GM19035 (cell line): Measurements from ENCODE around the gene DHH.
A peak's percentile ranks its signal among the peaks of the same experiment; 100 is the strongest.
"Not testable (repeated sequence)": the region's sequence is repeated elsewhere in the genome, so short reads cannot be mapped to it uniquely, and the experiment has no call there.

Experiments used
- ATAC-seq: cut with Tn5 transposase; IDR thresholded peaks from one replicate; pipeline ENCODE4 v1.9.1; 2021; ENCODE audit not compliant: unreplicated experiment

DHH gene

DNA sequence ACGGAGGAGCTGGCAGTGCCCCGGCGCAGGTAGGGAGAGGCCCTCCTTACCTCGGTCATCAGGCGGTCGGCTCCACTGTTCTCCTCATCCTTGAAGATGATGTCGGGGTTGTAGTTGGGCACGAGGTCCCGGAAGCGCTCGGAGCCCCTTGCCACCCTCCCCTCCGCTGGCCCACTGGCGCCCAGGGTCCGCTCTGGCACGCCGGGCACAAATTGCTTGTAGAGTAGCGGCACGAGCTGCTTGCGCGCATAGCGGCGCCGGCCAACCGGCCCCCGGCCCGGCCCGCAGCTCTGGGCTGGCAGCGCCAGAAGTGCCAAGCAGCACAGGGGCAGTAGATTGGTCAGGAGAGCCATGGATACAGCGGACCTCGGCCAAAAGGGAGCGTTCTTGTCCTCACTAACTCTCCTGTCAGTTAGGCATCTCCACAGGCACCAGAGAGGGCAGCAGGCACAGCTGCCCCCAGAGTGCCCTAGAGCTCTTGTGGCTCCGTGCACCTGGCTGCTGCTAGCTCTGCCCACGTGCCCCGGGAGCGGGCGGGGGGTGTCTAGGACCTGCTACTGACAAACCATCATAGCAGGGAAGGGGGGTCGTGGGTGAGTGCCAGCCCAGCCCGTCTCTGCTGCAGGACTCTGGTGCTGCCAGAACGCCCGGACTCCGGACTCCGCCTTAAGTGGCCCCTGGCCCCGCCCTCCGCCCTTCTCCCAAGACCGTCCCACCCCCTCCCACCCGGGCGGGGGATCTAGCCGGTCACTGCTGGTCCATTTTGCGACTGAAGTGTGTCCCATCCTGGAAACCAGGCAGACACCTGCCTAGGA is at the start of gene DHH:
Gene DHH, minus strand, starts transcription at position 642 of the 815 bp plus-strand sequence. Its CDS starts 289 bp downstream, at position 353.
- ATAC-seq, result no peak

DNA sequence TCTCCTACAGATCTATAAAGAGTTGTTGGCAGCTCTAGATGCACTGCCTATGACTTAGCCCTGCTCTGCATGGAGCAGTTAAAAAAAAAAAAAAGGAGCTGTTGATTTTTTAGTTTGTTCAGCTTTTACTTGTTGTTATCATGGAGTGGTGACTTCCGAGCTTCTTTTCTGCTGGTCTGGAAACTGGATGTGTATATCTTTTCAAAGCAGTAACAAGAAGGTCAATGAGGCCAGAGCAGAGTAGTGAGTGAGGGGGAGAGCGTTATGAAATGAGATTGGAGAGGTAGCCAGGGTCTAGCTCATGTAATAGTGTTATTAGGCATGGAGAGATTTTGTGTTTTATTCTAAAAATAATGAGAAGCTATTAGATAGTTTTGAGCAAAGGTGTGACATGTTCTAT is 49.8 kb upstream of the DHH start:
- ATAC-seq, result no peak

DNA sequence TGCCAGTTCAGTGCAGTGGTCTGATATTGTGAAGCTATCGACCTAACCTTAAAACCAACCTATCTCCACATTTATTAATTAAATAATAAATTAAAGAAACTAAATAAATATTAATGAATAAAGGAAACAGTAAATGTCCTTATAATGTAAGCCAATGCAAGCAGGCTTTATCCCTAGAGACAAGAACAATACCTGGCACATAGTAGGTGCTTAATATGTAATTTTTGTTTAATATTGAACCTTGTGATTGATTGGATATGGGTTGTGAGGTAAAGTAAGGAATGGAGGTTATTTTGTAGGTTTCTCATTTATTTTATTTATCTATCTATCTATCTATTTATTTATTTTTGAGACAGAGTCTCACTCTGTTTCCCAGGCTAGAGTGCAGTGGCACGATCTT is 44.4 kb upstream of the DHH start:
- no peak for ATAC-seq

DNA sequence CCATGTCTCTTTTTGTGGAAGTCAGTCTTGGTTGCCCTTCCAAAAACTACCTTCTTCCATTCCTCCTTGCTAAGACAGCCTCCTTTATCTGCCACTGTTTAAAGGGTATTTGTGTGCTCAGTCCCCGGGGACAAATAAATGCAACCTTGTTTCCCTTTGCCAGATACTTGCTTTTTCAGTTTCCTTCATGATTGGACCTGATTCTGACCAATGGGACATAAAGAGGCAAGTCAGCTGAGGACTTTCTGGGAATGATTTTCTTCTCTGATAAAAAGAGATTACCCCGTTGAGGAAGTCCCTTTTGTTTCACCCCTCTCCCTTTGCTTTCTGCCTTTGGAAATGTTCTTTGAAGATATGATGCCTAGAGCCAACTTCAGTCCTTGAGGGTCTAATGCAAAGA is 44.0 kb upstream of the DHH start:
- ATAC-seq, result no peak

DNA sequence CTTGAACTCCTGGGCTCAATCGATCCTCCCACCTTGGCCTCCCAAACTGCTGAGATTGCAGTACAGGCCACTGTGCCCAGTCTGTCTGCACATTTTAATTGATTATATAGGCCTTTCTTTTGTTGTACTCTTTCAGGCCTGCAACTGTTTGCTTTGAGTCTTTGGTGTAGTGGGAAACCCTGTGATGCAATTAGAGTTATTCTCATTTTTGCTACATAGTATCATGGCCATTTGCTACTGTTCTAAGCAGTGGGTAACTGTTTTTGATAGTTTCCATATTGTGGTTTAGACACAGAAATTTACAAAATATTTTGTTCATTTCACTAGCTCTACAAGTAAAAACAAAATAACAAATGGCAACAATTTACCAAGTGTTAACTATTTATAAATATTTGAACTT is 42.9 kb upstream of the DHH start:
- ATAC-seq, result no peak

DNA sequence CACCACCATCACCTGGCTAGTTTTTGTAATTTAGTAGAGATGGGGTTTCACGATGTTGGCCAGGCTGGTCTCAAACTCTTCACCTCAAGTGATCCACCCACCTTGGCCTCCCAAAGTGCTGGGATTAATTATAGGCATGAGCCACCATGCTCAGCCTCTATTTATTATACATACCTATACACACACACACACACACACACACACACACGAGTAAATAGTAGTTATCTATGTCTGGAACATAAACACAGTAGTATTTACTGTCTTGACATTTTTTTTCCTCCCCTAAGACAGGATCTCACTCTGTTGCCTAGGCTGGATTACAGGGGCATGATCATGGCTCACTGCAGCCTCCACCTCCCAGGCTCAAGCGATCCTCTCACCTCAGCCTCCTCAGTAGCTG is 42.4 kb upstream of the DHH start:
- not testable (repeated sequence) for ATAC-seq

DNA sequence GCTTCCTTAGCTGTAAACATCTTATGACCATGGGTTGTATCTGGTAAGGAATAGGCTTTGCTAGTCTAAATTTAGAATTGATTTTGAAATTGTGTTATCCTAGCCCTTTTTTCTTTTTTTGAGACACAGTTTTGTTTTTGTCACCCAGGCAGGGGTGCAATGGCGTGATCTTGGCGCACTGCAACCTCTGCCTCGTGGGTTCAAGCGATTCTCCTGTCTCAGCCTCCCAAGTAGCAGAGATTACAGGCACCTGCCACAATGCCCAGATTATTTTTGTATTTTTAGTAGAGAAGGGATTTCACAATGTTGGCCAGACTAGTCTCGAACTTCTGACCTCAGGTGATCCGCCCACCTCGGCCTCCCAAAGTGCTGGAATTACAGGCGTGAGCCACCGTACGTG is 39.0 kb upstream of the DHH start:
- ATAC-seq, result no peak

DNA sequence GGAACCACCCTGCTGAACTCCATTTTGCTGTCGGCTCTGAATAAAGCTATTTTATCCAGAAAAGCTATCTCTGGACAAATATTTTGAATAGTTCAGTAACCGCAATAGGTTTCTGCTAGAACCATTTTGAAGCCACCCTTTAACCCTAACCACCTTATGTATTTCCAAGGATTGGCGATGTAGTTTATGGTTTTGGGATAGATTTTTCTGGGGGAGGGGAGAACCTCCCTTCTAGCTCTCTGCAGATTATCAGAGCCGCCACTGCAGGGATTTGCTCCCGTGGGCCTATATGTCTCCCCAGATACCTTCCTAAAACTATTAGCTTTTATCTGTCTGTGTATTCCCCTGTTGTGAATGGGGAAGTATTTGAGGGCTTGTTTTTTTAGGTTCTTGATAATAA is 38.4 kb upstream of the DHH start:
- no peak for ATAC-seq

DNA sequence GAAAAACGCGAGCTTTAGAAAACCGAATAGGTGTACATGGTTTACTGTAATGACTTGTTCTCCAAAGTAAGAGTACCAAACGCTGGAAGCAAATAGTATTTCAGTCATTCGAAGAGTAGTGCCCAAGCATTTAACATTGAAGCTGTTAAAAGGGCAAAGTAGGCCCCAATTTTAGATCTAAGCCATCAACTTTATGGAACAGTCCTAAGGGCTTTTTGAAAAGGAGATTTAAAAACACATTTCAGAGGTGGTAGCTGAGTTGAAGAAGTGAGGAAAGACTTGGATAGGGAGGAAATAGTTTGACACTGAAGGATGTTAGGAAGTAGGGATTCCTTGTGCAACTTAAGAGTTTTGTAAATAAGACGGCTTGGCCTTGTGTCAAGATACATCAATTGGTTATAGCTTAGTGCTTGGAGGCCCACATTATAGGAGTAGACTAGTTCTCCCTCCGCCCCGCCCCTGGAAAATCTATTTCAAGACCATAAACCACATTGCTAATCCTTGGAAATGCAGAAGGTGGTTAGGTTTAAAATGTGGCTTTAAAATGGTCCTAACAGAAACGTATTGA is 37.4 kb upstream of the DHH start:
- ATAC-seq, result no peak

DNA sequence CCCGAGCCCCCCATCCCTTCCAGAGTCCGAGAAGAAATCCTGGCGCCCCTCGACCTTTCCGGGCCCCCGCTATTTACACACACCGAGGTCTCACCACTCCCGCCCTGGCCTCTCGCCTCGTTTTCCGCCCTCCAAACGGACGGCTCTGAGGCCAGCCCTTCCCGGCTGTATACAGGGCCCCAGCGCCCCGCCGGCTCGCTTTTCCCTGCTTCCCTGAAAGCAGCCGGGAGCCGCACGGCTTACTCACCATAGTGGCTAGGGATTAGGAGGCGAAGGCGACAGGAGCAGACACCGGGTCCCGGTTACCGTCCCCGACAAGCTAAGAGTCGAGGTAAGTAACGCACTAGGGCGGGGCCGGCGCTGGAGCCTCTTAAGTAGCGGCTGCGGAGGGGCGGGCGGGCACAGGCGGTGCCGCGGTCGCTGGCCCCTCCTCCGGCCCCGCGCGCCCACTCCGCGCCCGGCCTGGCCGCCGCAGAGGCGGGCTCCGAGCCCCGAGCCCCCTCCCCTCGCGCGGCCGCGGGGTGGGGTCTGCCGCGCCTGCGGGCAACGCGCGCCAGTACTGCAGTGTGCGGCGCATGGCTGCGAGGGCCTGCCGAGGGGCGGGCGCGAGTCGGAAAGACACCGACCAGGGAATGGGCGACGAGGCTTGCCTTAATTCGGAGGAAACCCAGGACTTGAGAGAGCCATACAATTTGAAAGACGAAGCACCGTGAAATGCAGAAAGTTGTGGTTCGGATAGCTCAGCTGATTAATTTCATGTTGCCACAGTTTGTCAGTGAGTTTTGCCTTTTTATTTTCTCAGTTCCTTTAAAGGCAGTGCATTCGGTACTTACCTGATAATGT is 36.7 kb upstream of the DHH start, which contains the start of gene TUBA1B:
Gene TUBA1B, minus strand, starts transcription at position 345 of the 843 bp plus-strand sequence. Its CDS starts 95 bp downstream, at position 250.
- peak; percentile 62 for ATAC-seq

DNA sequence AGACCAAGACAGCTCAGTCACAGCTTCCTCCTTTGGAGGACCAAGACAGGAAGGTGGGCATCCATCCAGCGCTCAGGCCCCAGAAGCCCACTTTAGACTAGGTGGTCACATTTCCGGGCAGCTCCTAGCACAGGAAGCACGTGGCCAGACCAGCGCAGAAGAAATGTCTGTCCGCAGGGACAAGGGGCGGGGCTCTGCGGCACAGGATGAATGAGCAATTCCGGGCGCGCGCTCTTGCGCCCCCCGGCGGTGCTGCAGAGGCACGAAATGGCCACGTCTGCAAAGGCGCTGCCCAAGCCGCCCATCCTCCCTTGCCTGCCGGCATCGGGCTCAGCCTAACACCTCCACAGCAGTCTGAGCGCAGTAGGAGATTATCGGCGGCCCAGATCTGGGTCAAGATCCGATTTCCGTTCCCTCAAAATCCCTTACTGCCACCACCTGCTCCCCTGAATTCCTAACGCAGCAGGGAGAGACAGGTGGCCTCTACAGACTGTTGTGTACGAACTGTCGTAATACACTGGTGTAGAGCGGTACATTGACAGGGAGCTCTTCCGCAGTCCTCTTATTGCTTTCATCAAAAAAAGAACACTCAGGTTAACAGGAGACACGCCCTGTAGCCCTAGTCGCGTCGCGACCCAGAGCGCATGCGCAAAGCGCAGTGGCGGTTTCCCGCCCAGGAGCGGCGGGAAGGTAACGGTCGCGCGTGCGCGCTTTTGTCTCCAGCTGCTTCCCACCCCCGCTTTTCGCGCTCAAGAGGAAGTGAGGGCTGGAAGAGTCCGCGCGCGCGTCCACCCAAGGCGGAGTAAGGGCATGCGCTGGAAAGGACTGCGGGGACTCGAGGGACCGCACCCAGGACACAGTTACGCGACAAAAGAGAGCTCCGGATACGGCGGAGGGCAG is 35.8 kb upstream of the DHH start:
- ATAC-seq, result peak; percentile 54

DNA sequence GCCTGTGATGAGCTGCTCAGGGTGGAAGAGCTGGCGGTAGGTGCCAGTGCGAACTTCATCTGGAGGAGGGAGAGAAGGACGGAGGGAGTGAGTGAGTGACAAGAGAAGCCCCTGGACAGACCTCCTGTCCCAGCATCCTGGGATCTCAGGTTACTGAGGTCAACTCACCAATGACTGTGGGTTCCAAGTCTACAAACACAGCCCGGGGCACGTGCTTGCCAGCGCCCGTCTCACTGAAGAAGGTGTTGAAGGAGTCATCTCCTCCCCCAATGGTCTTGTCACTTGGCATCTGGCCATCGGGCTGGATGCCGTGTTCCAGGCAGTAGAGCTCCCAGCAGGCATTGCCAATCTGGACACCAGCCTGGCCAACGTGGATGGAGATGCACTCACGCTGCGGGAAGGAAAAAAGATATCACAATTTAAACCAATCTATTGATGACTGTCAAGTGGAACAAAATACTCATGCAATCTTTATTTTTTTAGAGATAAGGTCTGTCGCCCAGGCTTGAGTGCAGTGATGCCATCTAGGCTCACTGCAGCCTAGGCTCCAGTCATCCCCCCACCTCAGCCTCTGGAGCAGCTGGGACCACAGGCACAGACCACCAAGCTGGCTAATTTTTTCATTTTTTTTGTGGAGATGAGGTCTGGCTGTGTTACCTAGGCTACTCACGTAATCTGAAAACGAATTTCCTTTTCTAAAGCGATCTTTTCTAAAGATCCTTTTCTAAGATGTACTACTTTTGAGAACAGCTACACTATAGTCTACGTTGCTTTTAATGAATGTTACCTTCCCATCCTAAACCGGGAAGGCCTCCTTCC is 34.9 kb upstream of the DHH start:
- no peak for ATAC-seq

DNA sequence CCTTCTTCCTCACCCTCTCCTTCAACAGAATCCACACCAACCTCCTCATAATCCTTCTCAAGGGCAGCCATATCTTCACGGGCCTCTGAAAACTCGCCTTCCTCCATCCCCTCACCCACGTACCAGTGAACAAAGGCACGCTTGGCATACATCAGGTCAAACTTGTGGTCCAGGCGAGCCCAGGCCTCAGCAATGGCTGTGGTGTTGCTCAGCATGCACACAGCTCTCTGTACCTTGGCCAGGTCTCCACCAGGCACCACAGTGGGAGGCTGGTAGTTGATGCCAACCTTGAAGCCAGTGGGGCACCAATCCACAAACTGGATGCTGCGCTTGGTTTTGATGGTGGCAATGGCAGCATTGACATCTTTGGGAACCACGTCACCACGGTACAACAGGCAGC is 33.4 kb upstream of the DHH start:
- not testable (repeated sequence) for ATAC-seq

DNA sequence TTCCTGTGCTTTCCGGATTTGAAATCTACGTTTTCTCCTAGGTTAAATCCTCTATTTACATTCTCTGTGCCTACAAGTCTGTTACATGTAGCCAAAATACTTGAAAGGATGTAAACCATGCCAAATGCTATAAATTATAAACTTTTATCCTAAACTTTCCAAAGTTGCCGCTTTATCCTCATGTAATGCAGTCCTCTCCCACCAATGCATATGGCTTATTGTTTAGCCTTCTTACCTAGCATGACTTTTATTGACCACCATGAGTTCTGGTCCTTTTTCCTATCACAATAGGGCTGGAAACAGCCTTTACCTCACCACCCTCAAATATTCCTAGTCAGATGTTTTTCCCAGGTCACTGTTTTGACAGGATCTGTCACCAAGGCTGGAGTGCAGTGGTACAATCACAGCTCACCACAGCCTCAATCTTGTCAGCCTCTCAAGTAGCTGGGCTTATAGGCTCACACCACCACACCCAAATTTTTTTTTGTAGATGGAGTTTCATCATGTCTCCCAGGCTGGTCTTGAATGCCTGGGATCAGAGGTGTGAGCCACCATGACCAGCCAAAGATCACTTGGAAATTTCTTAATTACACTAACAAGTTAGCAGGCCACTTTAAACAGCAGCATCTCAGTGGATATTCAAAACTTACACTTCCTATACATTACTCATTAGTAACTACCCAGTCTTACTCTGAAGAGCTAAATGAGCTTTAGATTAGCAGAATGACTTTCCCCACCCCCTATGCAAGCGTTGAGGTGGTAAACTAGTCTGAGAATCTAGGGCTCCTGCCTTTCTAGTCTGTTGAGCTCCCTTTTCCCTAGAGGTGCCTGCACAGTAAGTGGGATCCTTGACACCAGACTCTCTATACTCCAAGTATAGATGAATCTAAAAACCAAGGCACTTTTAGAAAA is 32.5 kb upstream of the DHH start:
- ATAC-seq, result no peak

DNA sequence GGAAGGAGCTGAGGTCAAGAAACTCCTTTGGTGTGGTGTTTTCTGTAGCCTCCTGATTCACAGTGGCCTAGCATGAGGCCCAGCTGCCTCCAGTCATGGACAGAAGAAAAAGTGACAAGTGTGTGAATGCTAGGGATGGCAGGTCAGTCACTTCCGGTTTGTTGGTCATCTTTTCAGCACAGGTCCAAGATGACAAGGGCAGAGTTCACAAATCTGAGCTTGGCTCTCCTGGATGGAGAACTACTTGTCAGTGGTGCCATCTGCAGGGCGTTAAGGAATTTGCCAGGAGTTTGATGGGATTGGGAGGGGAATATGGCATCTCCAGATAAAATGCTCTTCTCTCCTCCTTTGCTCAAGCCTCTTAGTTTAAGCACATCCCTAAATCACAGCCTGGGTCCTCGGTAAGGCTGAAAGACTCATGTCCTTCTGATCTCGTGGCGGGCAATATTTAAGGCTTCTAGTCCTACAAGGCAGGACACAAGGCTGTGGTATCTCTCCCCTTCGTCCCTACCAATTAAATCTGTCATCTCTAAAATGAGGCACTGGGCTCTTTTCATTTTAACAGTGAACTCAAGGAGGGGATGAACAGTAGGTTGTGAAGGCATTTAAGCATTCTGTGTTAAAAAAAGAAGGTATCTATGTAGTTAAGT is 26.6 kb upstream of the DHH start:
- no peak for ATAC-seq

DNA sequence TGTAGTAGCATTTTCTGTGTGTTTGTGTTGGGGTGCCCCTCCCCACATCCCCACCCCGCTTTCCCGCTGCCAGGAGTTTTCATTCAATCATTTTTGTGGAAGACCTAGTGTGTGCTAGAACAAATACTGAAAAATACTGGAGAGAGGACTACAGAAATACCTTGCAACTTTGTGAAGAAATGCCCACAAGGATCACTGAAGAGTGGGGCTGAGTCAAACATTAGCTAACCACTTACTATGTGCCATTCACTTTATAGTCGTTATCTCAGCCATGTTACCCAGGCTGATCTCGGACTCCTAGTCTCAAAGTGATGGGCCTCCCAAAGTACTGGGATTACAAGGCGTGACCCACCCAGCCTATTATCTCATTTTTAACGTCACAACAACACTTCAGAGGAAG is 16.6 kb upstream of the DHH start:
- no peak for ATAC-seq

DNA sequence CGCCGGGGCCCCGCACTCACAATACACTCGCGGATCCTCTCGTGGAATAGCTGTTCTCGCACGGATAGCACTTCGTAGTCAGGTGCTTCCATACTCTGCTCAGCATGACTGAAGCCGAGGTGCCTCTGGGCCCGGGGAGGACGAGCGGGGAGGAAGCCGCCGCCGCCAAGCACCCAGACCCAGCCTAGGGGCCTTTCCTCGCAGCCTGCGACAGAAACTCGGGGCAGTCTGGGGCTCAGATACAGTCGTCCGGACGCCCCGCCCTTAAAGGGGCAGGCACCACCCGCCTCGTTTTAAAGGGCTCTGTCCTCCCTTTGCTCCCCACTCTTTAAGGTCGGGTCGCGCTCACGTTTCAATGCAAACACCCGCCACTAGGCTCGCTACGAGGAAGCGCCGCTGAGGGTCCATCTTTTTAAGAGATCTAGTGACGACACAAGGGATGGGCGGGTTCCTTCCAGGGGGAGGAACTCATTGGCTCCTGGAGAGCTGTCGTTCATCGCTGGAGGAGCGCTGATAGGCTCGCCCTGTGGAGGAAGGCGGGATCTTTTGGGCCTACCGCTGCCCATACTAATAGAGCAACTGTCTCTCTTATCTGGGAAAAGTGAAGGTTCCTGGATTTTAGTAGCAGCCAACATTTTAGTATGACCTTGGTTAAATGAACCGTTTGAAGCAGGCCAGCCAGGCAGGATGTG is 16.0 kb upstream of the DHH start, which contains the start of gene LMBR1L:
Gene LMBR1L, minus strand, starts transcription at position 384 of the 692 bp plus-strand sequence. Its CDS starts 292 bp downstream, at position 92.
- ATAC-seq, result peak; percentile 98
